Glomerular endothelial cell (primary cell): ENCODE measurements around the gene NUDT5. TPM values are rescaled to one million over a fixed set of nuclear protein-coding genes. Genes with fewer than 3 reads are reported as not detected.
"Not testable (repeated sequence)": the region's sequence is repeated elsewhere in the genome, so short reads cannot be mapped to it uniquely, and the experiment has no call there.

Experiments
- DNase-seq: peaks from one replicate; pipeline ENCODE4 v3.0.0-alpha.2; 2011; ENCODE audit warnings: low read depth, low spot score; ENCODE audit errors: extremely low read depth
- total RNA-seq: library from RNA; depleted of rRNA; stranded (reverse); fragments of >200 nt; gene quantifications from 2 replicates; pipeline ENCODE4 v1.2.3, GENCODE V29; 2015

NUDT5 gene
- total RNA-seq = 63.9 and 98.4 TPM in 2 replicates

GRCh38 chr10:12195603-12196506 is at the start of gene NUDT5, which contains the start of gene CDC123:
TSS of gene NUDT5 (minus strand) at chr10:12195891. CDS start at chr10:12186291, 9,600 bp downstream.
TSS of gene CDC123 (plus strand) at chr10:12196188. CDS start at chr10:12196246, 58 bp downstream.
- peak; percentile 57 for DNase-seq

GRCh38 chr10:12243864-12244620 is 48.4 kb upstream of the NUDT5 start:
- DNase-seq = no peak

- no peak for DNase-seq
Observed at GRCh38 chr10:12241810-12242529, 46.3 kb upstream of the NUDT5 start.

GRCh38 chr10:12238821-12239220 is 43.1 kb upstream of the NUDT5 start:
- DNase-seq = no peak

GRCh38 chr10:12237265-12238220 is 41.9 kb upstream of the NUDT5 start:
- DNase-seq = no peak

- DNase-seq = no peak
Observed at GRCh38 chr10:12235796-12236195, 40.1 kb upstream of the NUDT5 start.

- DNase-seq = no peak
Observed at GRCh38 chr10:12235116-12235694, 39.5 kb upstream of the NUDT5 start.

GRCh38 chr10:12234687-12235086 is 39.0 kb upstream of the NUDT5 start:
- DNase-seq = not testable (repeated sequence)

GRCh38 chr10:12228851-12229250 is 33.2 kb upstream of the NUDT5 start:
- DNase-seq = no peak

GRCh38 chr10:12226438-12226837 is 30.7 kb upstream of the NUDT5 start:
- DNase-seq = not testable (repeated sequence)

GRCh38 chr10:12225444-12225843 is 29.8 kb upstream of the NUDT5 start:
- DNase-seq = no peak

- no peak for DNase-seq
Observed at GRCh38 chr10:12221323-12222298, 25.9 kb upstream of the NUDT5 start.

- no peak for DNase-seq
Observed at GRCh38 chr10:12218991-12219390, 23.3 kb upstream of the NUDT5 start.

- no peak for DNase-seq
Observed at GRCh38 chr10:12214763-12215218, 19.1 kb upstream of the NUDT5 start.

- no peak for DNase-seq
Observed at GRCh38 chr10:12214093-12214492, 18.4 kb upstream of the NUDT5 start.

GRCh38 chr10:12213621-12214020 is 17.9 kb upstream of the NUDT5 start:
- no peak for DNase-seq

- no peak for DNase-seq
Observed at GRCh38 chr10:12212454-12212853, 16.8 kb upstream of the NUDT5 start.

GRCh38 chr10:12208460-12208859 is 12.8 kb upstream of the NUDT5 start:
- DNase-seq = no peak
